Measurements from ENCODE around the gene UBTD1.
A peak's percentile ranks its signal among the peaks of the same experiment; 100 is the strongest.
"Not testable (repeated sequence)": the region's sequence is repeated elsewhere in the genome, so short reads cannot be mapped to it uniquely, and the experiment has no call there.

Gene UBTD1

DNA sequence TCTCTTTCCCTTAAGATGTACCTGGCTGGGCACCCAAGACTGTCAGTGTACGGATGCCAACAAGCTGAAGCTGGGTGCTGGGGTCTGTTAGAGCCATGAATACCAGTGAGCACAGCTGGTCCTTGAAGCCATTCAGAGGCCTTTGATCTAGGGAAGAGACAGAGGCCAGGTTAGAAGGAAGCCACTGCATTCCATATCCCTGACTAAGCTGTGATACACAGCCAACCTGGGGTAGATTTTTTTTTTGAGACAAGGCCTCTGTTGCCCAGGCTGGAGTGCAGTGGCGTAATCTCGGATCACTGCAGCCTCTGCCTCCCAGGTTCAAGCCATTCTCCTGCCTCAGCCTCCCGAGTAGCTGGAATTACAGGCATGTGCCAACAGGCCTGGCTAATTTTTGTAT, 32.0 kb upstream of the UBTD1 start:
- DNase-seq (ENCODE audit: low read depth), result peak; percentile 78
- H3K4me3 ChIP-seq (ENCODE audit: low read length), result no peak overlapping the region
- TF ChIP-seq, protein P1, sequence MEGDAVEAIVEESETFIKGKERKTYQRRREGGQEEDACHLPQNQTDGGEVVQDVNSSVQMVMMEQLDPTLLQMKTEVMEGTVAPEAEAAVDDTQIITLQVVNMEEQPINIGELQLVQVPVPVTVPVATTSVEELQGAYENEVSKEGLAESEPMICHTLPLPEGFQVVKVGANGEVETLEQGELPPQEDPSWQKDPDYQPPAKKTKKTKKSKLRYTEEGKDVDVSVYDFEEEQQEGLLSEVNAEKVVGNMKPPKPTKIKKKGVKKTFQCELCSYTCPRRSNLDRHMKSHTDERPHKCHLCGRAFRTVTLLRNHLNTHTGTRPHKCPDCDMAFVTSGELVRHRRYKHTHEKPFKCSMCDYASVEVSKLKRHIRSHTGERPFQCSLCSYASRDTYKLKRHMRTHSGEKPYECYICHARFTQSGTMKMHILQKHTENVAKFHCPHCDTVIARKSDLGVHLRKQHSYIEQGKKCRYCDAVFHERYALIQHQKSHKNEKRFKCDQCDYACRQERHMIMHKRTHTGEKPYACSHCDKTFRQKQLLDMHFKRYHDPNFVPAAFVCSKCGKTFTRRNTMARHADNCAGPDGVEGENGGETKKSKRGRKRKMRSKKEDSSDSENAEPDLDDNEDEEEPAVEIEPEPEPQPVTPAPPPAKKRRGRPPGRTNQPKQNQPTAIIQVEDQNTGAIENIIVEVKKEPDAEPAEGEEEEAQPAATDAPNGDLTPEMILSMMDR (IDR thresholded peaks at IDR 0.05; ENCODE audit: insufficient read depth, low read depth, low read length, missing control alignments), result no peak

DNA sequence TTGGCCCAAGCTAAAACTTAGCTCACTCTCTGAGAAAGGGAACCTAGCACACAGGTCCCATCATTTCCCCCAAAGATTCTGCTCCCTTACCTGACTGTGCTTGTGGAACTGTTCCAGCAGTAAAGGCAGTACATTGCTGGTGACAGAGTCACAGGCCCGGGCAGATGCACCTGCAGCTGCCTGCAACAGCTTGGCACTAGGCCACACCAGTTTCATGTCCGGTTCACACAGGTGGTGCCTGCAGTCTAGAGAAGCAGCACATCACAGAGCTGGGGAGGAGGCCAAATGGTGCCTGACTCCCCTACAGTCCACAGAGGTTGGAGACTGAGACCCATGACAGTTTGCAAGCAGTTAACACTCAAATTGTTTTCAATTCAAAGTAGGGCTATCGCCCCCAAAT, 30.6 kb upstream of the UBTD1 start:
- no peak overlapping the region for H3K4me3 ChIP-seq (ENCODE audit: low read length)
- TF ChIP-seq, protein P1 (IDR thresholded peaks at IDR 0.05; ENCODE audit: insufficient read depth, low read depth, low read length, missing control alignments), result no peak
- peak; percentile 75 for DNase-seq (ENCODE audit: low read depth)

DNA sequence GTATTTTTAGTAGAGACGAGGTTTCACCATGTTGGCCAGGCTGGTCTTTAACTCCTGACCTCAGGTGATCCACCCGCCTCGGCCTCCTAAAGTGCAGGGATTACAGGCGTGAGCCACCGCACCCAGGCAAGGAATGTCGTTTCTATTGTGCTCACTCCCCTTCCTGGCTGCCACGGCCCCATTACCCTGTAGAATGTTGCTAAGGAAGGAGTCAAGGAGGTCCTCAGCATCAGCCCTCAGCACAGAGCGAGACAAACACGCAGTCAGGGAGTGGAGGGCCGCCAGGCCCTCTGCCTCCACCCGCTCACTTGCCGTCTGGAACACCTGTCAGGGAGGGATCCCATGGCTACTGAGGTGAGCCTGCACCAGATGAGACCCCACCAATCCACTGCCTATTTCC, 29.9 kb upstream of the UBTD1 start:
- not testable (repeated sequence) for DNase-seq (ENCODE audit: low read depth)

DNA sequence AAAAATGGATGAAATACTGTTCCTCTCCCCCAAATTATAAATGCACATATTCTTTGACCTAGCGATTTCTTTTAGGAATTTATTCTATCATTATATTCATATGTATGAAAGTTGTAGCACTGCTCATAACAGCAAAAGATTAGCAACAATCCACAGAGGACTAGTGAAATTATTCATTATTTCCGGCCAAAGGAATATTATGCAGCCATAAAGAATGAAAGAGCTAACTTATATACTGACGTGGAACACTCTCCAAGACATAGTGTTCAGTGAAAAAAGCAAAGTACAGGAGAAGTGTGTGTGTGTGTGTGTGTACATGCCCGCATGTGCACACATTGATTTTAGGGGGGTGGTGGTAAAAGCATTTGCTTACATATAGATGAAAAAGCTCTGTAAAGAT, 23.8 kb upstream of the UBTD1 start:
- no peak overlapping the region for H3K4me3 ChIP-seq (ENCODE audit: low read length)
- no peak for DNase-seq (ENCODE audit: low read depth)
- TF ChIP-seq, protein P1 (IDR thresholded peaks at IDR 0.05; ENCODE audit: insufficient read depth, low read depth, low read length, missing control alignments), result no peak

More for the DNA sequence above, 29.9 kb upstream of the UBTD1 start:
- not testable (repeated sequence) for H3K4me3 ChIP-seq (ENCODE audit: low read length)

DNA sequence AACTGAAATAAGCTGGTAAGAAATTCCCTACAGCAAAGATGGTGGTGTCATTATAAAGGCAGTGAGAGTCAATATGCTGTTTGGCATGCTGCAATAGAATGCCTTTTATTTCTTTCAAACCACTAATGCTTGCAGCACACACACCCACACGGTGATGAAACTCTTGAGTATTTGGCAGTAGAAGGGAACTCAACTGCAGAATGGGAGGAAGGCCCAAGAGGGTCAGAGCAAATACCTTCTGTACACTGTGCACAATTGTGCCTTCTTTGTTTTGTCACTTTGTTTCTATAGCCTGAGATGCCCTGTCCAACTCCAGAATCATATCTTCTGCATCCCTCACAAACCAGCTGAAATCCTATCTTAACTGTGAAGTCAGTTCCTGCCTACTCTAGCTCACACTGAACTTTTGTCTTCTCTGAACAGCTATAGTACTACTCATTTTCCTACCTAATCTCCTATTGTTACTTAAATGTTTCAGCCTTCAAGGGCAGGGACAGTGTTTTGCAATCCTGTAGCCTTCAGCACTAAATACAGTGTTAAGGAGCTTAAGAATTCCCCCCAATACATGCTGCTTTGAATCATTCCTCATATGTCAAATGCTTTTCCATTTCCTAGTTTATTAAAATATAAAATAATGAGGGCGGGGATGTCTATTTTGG, 22.7 kb upstream of the UBTD1 start:
- DNase-seq (ENCODE audit: low read depth), result peak; percentile 57
- TF ChIP-seq, protein P1 (IDR thresholded peaks at IDR 0.05; ENCODE audit: insufficient read depth, low read depth, low read length, missing control alignments), result no peak
- no peak overlapping the region for H3K4me3 ChIP-seq (ENCODE audit: low read length)

DNA sequence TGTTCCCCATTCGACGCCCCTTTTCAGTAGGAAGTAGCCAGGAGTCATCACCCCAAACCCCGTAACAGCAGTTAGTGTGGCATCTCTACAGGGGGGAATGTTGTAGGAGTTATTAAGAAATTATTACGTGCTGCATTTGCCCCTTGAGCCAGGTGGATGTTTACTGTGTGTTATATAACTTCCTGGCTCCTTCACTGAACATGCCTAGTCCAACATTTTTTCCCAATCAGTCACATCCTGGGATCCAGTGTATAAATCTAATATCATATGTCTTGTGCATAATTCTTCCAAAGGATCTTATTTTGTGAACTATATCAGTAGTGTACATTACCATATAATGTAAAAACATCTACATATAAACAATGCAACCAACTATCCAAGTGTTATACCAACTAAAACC, 19.3 kb upstream of the UBTD1 start:
- peak; percentile 71 for DNase-seq (ENCODE audit: low read depth)
- not testable (repeated sequence) for H3K4me3 ChIP-seq (ENCODE audit: low read length)

DNA sequence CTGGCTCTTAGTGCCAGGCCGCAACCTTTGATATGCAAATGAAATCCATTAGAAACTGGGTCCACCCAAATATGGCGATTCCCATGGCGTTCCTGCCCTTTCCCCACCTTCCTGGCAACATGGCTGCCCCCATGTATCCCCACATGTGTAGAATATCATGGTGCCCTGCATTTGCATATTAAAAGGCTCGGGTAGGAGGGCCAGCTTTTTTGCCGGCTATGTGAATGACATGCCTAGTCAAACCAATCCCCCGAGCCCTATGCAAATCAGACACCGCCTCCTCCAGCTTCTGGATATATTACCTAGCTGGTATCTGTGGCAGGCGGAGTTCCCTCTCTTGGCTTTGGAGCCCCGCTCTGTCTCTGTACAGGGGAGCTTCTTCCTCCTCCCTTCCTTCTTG, 18.8 kb upstream of the UBTD1 start:
- H3K4me3 ChIP-seq (ENCODE audit: low read length), result no peak overlapping the region
- DNase-seq (ENCODE audit: low read depth), result peak; percentile 41
- TF ChIP-seq, protein P1 (IDR thresholded peaks at IDR 0.05; ENCODE audit: insufficient read depth, low read depth, low read length, missing control alignments), result no peak

DNA sequence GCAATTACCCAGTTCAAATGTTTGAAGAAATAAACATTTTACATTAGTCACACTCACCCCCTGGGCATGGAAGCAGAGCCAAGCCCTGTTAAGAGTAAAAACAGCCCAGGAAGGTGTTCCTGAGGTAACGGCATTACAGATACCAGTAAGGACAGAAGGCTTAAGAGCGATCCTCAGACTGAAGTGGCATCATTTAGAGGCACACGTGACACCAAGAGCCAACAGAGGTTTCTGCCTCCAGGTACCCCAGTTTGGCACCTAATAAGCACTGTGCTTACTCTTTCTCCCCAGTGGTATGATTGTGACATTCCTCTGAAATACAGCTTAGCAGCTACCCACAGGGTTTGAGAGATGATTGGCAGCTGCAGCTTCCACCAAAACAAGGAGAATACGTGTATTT, 17.7 kb upstream of the UBTD1 start:
- no peak overlapping the region for H3K4me3 ChIP-seq (ENCODE audit: low read length)
- TF ChIP-seq, protein P1 (IDR thresholded peaks at IDR 0.05; ENCODE audit: insufficient read depth, low read depth, low read length, missing control alignments), result no peak
- DNase-seq (ENCODE audit: low read depth), result peak; percentile 80
